Astrocyte of the cerebellum (primary cell): Measurements from ENCODE around the gene GUCA1C.

Experiments
- DNase-seq: peaks from one replicate; pipeline ENCODE4 v3.0.0-alpha.2; 2011; ENCODE audit warnings: low read depth
- H3K4me3 ChIP-seq: 2 replicates; pipeline ENCODE4 v1.5.1; 2011; ENCODE audit warnings: mild to moderate bottlenecking, low read depth, low read length, moderate library complexity
- in situ Hi-C: cut with HindIII; loops from 2 replicates; pipeline ENCODE4 v1.10.0; 2017; ENCODE audit warnings: low sequenced_read_pairs
- TF ChIP-seq, protein P1 (sequence below): IDR thresholded peaks from 2 replicates; pipeline ENCODE4 v1.5.1; 2012; ENCODE audit warnings: low read length, low read depth, moderate library complexity, mild to moderate bottlenecking; ENCODE audit errors: missing control alignments

The GUCA1C gene

DNA sequence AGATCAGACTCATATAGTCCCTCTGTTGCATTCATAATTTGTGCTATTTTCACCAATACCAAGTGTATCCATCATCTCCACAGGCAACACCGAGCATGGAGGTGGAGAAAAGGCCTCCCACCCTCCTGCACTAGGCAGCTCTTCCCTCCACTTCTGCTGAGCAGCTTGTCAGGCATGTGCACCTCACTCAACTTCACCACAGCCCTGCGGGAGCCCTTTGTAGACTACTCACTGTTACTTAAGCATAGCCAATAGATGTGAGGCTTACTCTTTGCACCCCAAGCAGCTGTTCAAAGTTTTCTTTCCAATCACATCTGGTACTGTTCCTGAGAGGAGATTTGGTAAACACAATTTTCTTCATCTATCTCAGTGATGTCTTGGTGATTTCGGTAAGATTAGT, 16.9 kb upstream of the GUCA1C start:
- TF ChIP-seq, protein P1, sequence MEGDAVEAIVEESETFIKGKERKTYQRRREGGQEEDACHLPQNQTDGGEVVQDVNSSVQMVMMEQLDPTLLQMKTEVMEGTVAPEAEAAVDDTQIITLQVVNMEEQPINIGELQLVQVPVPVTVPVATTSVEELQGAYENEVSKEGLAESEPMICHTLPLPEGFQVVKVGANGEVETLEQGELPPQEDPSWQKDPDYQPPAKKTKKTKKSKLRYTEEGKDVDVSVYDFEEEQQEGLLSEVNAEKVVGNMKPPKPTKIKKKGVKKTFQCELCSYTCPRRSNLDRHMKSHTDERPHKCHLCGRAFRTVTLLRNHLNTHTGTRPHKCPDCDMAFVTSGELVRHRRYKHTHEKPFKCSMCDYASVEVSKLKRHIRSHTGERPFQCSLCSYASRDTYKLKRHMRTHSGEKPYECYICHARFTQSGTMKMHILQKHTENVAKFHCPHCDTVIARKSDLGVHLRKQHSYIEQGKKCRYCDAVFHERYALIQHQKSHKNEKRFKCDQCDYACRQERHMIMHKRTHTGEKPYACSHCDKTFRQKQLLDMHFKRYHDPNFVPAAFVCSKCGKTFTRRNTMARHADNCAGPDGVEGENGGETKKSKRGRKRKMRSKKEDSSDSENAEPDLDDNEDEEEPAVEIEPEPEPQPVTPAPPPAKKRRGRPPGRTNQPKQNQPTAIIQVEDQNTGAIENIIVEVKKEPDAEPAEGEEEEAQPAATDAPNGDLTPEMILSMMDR = no peak
- in situ Hi-C loops = no loop called here
- no peak overlapping the region for H3K4me3 ChIP-seq
- peak; percentile 60 for DNase-seq

DNA sequence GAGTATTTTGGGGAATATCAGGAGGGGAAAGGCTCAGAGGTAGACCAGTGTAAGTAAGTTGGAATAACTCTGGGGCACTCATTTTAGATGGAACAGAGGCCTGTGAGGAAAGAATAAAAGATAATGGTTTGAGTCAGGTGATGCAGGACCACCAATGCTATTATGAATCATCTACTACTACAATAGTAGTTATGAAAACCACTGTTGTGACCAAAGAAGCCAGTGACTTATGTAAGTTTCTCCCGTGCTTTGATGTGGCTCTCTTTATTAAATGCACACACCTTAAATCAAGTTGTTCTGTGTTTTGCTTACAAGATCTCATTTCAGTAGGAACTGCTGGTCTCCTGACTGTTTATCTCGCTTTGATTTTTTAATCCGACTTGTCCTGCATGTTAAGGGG, 13.1 kb upstream of the GUCA1C start:
- in situ Hi-C loops = no loop called here
- no peak for DNase-seq
- no peak overlapping the region for H3K4me3 ChIP-seq
- TF ChIP-seq, protein P1 = no peak

DNA sequence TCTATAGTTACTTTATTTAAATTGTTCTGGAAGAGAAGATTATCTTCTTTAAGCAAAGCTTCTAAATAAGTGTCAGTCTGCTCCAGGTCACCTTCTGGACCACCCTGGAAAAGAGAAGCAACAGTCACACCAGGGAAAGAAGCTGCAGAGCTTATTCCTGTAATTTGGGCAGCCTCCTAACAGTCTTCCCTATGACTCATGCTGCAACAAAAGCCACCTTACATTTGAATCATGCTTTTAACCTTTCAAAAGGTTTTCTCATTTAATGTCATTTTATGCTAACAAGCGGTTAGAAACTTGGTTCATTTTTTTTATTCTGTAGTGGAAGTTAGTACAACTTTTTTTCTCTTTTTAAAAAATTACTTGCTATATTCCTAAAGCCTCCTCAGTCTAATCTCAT, 5.3 kb upstream of the GUCA1C start:
- in situ Hi-C loops = no loop called here
- H3K4me3 ChIP-seq = no peak overlapping the region
- TF ChIP-seq, protein P1 = no peak
- peak; percentile 24 for DNase-seq

DNA sequence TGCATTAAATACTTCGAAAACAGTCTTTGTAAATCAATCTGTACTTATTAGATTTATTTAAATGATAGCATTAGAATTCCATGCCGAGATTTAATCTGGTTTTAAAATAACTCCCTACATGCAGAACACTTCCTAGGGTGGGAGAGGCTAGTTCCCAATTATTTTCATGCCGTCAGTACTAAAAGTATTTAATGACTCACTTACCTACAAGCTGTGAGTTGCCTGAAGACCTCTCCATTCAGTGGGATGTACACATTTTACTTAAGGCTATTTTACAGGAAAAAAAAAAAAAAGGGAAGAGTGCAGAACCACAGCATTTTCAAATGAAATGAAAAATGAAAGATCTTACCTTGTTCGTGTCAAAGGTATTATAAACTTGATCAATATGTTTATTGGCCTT, 469 bp downstream of the GUCA1C start:
- in situ Hi-C loops = no loop called here
- no peak for DNase-seq

DNA sequence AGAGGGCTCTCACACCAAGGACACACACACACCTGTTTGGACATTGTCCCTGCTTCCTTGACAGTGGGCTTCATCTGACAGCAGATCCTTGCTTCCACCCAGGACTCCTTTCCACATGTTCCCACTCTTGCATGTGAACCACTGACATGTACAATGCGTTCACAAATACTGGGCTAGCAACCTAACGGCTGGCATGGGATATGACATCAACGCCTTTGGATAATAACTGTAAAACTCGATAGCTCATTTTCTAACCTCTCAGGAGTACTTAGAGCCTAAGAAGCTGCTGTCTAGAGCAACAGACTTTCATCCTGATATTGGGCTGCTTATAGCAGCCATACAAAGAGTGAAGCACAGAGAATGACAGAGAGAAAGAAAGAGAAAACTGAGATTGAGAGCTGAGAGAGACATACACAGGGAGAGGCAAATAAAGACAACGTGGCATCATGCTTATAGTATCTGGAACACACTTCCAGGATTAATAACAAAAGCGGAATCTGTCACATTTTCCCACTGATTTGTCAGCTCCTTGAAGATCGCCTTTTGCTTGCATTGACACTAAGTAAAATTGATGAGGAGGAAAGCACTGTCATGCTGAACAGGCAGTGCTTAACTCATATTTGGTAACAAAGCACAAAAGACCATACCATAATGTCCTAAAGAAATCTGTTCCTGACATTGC, 1.7 kb downstream of the GUCA1C start:
- no peak overlapping the region for H3K4me3 ChIP-seq
- in situ Hi-C loops = no loop called here
- TF ChIP-seq, protein P1 = no peak
- DNase-seq = no peak

More for the DNA sequence above, 469 bp downstream of the GUCA1C start:
- TF ChIP-seq, protein P1 = no peak
- H3K4me3 ChIP-seq = no peak overlapping the region

DNA sequence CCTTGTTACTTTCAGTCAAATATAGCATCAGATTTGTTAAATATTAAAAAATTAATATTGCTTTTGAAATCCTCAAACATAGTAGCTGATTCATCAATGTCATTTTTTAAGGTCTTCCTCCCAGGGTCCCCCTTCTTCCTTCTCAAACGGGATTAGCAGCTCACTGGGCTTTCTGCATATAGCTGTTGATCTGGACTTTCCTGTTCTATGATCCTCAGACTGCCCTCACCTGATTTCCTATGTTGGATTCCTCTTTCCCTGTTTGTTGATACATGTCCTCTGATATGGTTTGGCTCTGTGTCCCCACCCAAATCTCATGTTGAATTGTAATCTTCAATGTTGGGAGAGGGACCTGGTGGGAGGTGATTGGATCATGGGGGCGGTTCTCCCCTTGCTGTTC, 5.8 kb downstream of the GUCA1C start:
- in situ Hi-C loops = no loop called here
- TF ChIP-seq, protein P1 = no peak
- no peak overlapping the region for H3K4me3 ChIP-seq
- DNase-seq = no peak
